Activated T-cell treated with anti-CD3 and anti-CD28 coated beads for 48 hours (primary cell): Measurements from ENCODE around the gene FARS2.

Source experiments
- DNase-seq: peaks from one replicate; pipeline ENCODE4 v3.0.0-alpha.2; 2020; ENCODE audit warnings: low read depth

Gene FARS2

GRCh38 chr6:5379647-5380242 lies 118.4 kb downstream of the FARS2 start:
- no peak for DNase-seq

GRCh38 chr6:5383856-5384255 lies 122.5 kb downstream of the FARS2 start:
- no peak for DNase-seq

- DNase-seq = no peak
Observed at GRCh38 chr6:5384276-5384675, 123.0 kb downstream of the FARS2 start.

GRCh38 chr6:5388326-5388725 lies 127.0 kb downstream of the FARS2 start:
- no peak for DNase-seq

- no peak for DNase-seq
Observed at GRCh38 chr6:5389086-5389745, 127.9 kb downstream of the FARS2 start.

- no peak for DNase-seq
Observed at GRCh38 chr6:5390177-5390576, 128.9 kb downstream of the FARS2 start.

- DNase-seq = no peak
Observed at GRCh38 chr6:5394280-5394679, 133.0 kb downstream of the FARS2 start.

GRCh38 chr6:5395719-5396118 lies 134.4 kb downstream of the FARS2 start:
- no peak for DNase-seq

- no peak for DNase-seq
Observed at GRCh38 chr6:5398530-5398929, 137.2 kb downstream of the FARS2 start.

- no peak for DNase-seq
Observed at GRCh38 chr6:5399391-5399790, 138.1 kb downstream of the FARS2 start.

- DNase-seq = no peak
Observed at GRCh38 chr6:5401845-5402738, 140.8 kb downstream of the FARS2 start.

GRCh38 chr6:5403076-5403475 lies 141.8 kb downstream of the FARS2 start:
- no peak for DNase-seq

- DNase-seq = no peak
Observed at GRCh38 chr6:5403609-5404008, 142.3 kb downstream of the FARS2 start.

- no peak for DNase-seq
Observed at GRCh38 chr6:5405976-5406375, 144.7 kb downstream of the FARS2 start.

- DNase-seq = no peak
Observed at GRCh38 chr6:5411414-5411813, 150.1 kb downstream of the FARS2 start.

GRCh38 chr6:5412017-5412416 lies 150.7 kb downstream of the FARS2 start:
- no peak for DNase-seq

GRCh38 chr6:5412663-5413062 lies 151.3 kb downstream of the FARS2 start:
- DNase-seq = no peak

- DNase-seq = no peak
Observed at GRCh38 chr6:5416250-5416649, 154.9 kb downstream of the FARS2 start.

GRCh38 chr6:5422321-5422915 lies 161.1 kb downstream of the FARS2 start:
- no peak for DNase-seq

- DNase-seq = no peak
Observed at GRCh38 chr6:5423251-5423650, 161.9 kb downstream of the FARS2 start.

GRCh38 chr6:5424726-5425125 lies 163.4 kb downstream of the FARS2 start:
- no peak for DNase-seq

GRCh38 chr6:5425267-5425666 lies 164.0 kb downstream of the FARS2 start:
- no peak for DNase-seq

GRCh38 chr6:5425797-5426196 lies 164.5 kb downstream of the FARS2 start:
- no peak for DNase-seq
